ENCODE data around the gene XRCC4. TPM values are rescaled to one million over a fixed set of nuclear protein-coding genes. Genes with fewer than 3 reads are reported as not detected.
"Not testable (repeated sequence)": the region's sequence is repeated elsewhere in the genome, so short reads cannot be mapped to it uniquely, and the experiment has no call there.

XRCC4 gene
- total RNA-seq: 9.9 and 10.7 TPM in 2 replicates

- intact Hi-C loops (cut with micrococcal nuclease): loop anchor here (1.0 to 5.0 kb wide), 12 partner anchors 261 to 1776 kb away; partner anchors contain the start of genes RPS23, SSBP2 and ZCCHC9
Measured at GRCh38 chr5:83076742-83077661, at the start of gene XRCC4, which contains the start of gene TMEM167A. XRCC4 (plus strand) TSS chr5:83077547; CDS start chr5:83104920, 27,373 bp downstream. TMEM167A (minus strand) TSS chr5:83077394; CDS start chr5:83077323, 71 bp downstream.

GRCh38 chr5:83029912-83030311, 47.4 kb upstream of the XRCC4 start:
- intact Hi-C loops (cut with micrococcal nuclease): no loop called here

- intact Hi-C loops (cut with micrococcal nuclease): no loop called here
Measured at GRCh38 chr5:83031381-83031780, 46.0 kb upstream of the XRCC4 start.

- intact Hi-C loops (cut with micrococcal nuclease): no loop called here
Measured at GRCh38 chr5:83034036-83034435, 43.3 kb upstream of the XRCC4 start.

- intact Hi-C loops (cut with micrococcal nuclease): no loop called here
Measured at GRCh38 chr5:83034528-83035207, 42.7 kb upstream of the XRCC4 start.

- intact Hi-C loops (cut with micrococcal nuclease): no loop called here
Measured at GRCh38 chr5:83035373-83036100, 41.8 kb upstream of the XRCC4 start.

GRCh38 chr5:83036991-83037575, 40.3 kb upstream of the XRCC4 start:
- intact Hi-C loops (cut with micrococcal nuclease): no loop called here

- intact Hi-C loops (cut with micrococcal nuclease): no loop called here
Measured at GRCh38 chr5:83038924-83039323, 38.4 kb upstream of the XRCC4 start.

GRCh38 chr5:83042507-83042906, 34.8 kb upstream of the XRCC4 start:
- intact Hi-C loops (cut with micrococcal nuclease): no loop called here

GRCh38 chr5:83044926-83045325, 32.4 kb upstream of the XRCC4 start:
- intact Hi-C loops (cut with micrococcal nuclease): no loop called here

- intact Hi-C loops (cut with micrococcal nuclease): no loop called here
Measured at GRCh38 chr5:83048277-83048676, 29.1 kb upstream of the XRCC4 start.

- intact Hi-C loops (cut with micrococcal nuclease): no loop called here
Measured at GRCh38 chr5:83048811-83049210, 28.5 kb upstream of the XRCC4 start.

GRCh38 chr5:83049370-83049885, 27.9 kb upstream of the XRCC4 start:
- intact Hi-C loops (cut with micrococcal nuclease): no loop called here

GRCh38 chr5:83050723-83051340, 26.5 kb upstream of the XRCC4 start:
- intact Hi-C loops (cut with micrococcal nuclease): no loop called here

- intact Hi-C loops (cut with micrococcal nuclease): no loop called here
Measured at GRCh38 chr5:83055166-83055565, 22.2 kb upstream of the XRCC4 start.

- intact Hi-C loops (cut with micrococcal nuclease): no loop called here
Measured at GRCh38 chr5:83058726-83059125, 18.6 kb upstream of the XRCC4 start.

GRCh38 chr5:83059341-83059740, 18.0 kb upstream of the XRCC4 start:
- intact Hi-C loops (cut with micrococcal nuclease): no loop called here

- intact Hi-C loops (cut with micrococcal nuclease): no loop called here
Measured at GRCh38 chr5:83066548-83067110, 10.7 kb upstream of the XRCC4 start.

GRCh38 chr5:83067377-83067776, 10.0 kb upstream of the XRCC4 start:
- intact Hi-C loops (cut with micrococcal nuclease): not testable (repeated sequence)

Measured in T-helper 1 cell treated with Interleukin-12 subunit alpha and Interleukin-12 subunit beta and Interleukin-4 antibody, amounts not matched to agents 30 ng/mL and 1 ng/mL, for 36 hours (primary cell).